Stimulated activated CD8-positive, alpha-beta memory T cell treated with anti-CD3 and anti-CD28 coated beads, Interleukin-7, amount 100 ng/mL, for 48 hours (primary cell): ENCODE results near the gene CLASP1.
"Not testable (repeated sequence)": the region's sequence is repeated elsewhere in the genome, so short reads cannot be mapped to it uniquely, and the experiment has no call there.

Experiments used
- DNase-seq, 2 donors: peaks; one replicate each; pipeline ENCODE4 v3.0.0-alpha.2; 2020; ENCODE audit warnings: low read depth in 1 of 2; ENCODE audit errors: extremely low read depth in 1 of 2

Gene CLASP1

GRCh38 chr2:121587131-121587530 is 62.1 kb downstream of the CLASP1 start:
- no peak for DNase-seq

GRCh38 chr2:121584741-121585140 is 64.5 kb downstream of the CLASP1 start:
- no peak for DNase-seq

- no peak for DNase-seq
Measured at GRCh38 chr2:121583555-121583954, 65.7 kb downstream of the CLASP1 start.

- no peak for DNase-seq
Measured at GRCh38 chr2:121582272-121582671, 67.0 kb downstream of the CLASP1 start.

- no peak for DNase-seq
Measured at GRCh38 chr2:121579309-121579708, 70.0 kb downstream of the CLASP1 start.

GRCh38 chr2:121577381-121577780 is 71.9 kb downstream of the CLASP1 start:
- no peak for DNase-seq

- DNase-seq = no peak
Measured at GRCh38 chr2:121576263-121576662, 73.0 kb downstream of the CLASP1 start.

GRCh38 chr2:121575800-121576199 is 73.5 kb downstream of the CLASP1 start:
- DNase-seq = no peak

GRCh38 chr2:121570667-121571055 is 78.6 kb downstream of the CLASP1 start:
- DNase-seq = no peak

- DNase-seq = no peak
Measured at GRCh38 chr2:121570036-121570666, 79.1 kb downstream of the CLASP1 start.

- no peak for DNase-seq
Measured at GRCh38 chr2:121567957-121568409, 81.3 kb downstream of the CLASP1 start.

GRCh38 chr2:121567452-121567851 is 81.8 kb downstream of the CLASP1 start:
- DNase-seq = no peak

GRCh38 chr2:121565389-121566250 is 83.6 kb downstream of the CLASP1 start:
- no peak for DNase-seq

GRCh38 chr2:121564905-121565304 is 84.4 kb downstream of the CLASP1 start:
- DNase-seq = no peak

- not testable (repeated sequence) for DNase-seq
Measured at GRCh38 chr2:121563754-121564153, 85.5 kb downstream of the CLASP1 start.

GRCh38 chr2:121562269-121563176 is 86.7 kb downstream of the CLASP1 start:
- no peak for DNase-seq

GRCh38 chr2:121561617-121562268 is 87.5 kb downstream of the CLASP1 start:
- no peak for DNase-seq

GRCh38 chr2:121558329-121558728 is 90.9 kb downstream of the CLASP1 start:
- DNase-seq = no peak

GRCh38 chr2:121555008-121555407 is 94.3 kb downstream of the CLASP1 start:
- DNase-seq = no peak

GRCh38 chr2:121552477-121553180 is 96.6 kb downstream of the CLASP1 start:
- DNase-seq = not testable (repeated sequence)
